ENCODE results near the gene MYLK. TPM values are rescaled to one million over a fixed set of nuclear protein-coding genes. Genes with fewer than 3 reads are reported as not detected.
A peak's percentile ranks its signal among the peaks of the same experiment; 100 is the strongest.

The MYLK gene
- total and polyA plus RNA-seq, 2 of the 4 experiments (the other 2 are of a cell fraction): 299 to 484 TPM

DNA sequence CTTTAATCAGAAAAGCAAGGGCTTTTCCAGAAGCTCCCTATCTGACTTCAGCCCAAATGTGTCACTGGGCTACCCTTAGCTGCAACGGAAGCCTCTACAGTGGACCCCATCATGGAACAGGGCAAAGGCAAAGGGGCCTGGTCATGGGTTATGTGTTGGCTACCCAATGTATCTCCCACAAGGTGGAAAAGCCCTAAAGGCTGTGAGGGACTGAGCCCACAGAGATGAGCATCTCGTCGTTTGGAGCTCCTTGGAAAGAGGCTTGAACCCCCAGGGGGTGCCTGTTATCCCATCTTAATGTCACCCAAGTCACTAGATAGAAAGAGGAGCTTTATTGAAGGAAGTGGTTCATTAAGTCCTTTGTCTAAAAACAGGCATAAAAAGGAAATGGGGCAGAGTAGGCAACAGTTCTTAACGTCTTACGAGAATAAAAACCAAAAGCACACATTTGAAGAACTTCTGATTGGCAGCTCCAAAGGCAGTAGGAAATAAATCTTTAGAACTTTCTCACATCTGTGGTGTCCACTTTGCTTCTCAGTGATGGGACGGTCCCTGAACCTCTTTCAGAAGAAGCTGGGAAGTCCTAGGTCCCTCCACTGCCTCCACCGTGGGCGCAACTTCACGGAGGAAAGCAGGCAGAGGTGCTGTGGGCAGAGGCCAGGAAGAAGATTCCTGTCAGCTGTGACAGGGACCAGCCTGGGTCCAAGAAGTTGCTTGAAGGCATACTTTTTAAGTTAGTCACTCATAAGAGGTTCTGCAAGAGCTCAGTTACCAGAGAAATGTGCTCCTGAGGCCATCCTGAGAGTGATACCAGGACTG, 93.7 kb downstream of the MYLK start:
- peak overlapping the region; percentile 87 for H4K5ac ChIP-seq (ENCODE audit: low read depth, low read length)
- no peaks in the 10 kb centered on the region for H4K20me1 ChIP-seq (ENCODE audit: insufficient read depth, low read length)
- H2BK15ac ChIP-seq (ENCODE audit: low read depth, low read length): peak overlapping the region; percentile 74; the same call in 2 of the 3 replicates
- no TSS peak for BruUV-seq (replicated peaks)
- peak overlapping the region; percentile 93 for H2BK20ac ChIP-seq (ENCODE audit: low read depth, low read length)
- peak overlapping the region; percentile 81 for H3K27ac ChIP-seq (ENCODE audit: insufficient read depth, low read length)
- peak overlapping the region; percentile 83 for H3K23ac ChIP-seq (ENCODE audit: low read depth, low read length)
- H2BK5ac ChIP-seq (ENCODE audit: low read depth, low read length, poor library complexity, severe bottlenecking): peak overlapping the region; percentile 97
- H2BK120ac ChIP-seq (ENCODE audit: low read depth, low read length): peak overlapping the region; percentile 91
- H3K18ac ChIP-seq (ENCODE audit: low read depth, low read length): peak overlapping the region; percentile 59
- H3K36me3 ChIP-seq (ENCODE audit: control insufficient read depth, insufficient read depth, low read length): peaks cover 55% of the 10 kb centered on the region
- dilution Hi-C loops (cut with HindIII; ENCODE audit: low sequenced_read_pairs, unreplicated experiment) (no loop called here), intact Hi-C loops (cut with micrococcal nuclease) (no loop called here), in situ Hi-C loops (cut with MboI; ENCODE audit: low sequenced_read_pairs) (no loop called here)
- H2AK9ac ChIP-seq (replicated peaks; ENCODE audit: low read depth, low read length, poor library complexity): peak overlapping the region; percentile 8
- TF ChIP-seq FOS (IDR thresholded peaks at IDR 0.05; ENCODE audit: low read depth, low read length): no peak
- TF ChIP-seq, protein P1, sequence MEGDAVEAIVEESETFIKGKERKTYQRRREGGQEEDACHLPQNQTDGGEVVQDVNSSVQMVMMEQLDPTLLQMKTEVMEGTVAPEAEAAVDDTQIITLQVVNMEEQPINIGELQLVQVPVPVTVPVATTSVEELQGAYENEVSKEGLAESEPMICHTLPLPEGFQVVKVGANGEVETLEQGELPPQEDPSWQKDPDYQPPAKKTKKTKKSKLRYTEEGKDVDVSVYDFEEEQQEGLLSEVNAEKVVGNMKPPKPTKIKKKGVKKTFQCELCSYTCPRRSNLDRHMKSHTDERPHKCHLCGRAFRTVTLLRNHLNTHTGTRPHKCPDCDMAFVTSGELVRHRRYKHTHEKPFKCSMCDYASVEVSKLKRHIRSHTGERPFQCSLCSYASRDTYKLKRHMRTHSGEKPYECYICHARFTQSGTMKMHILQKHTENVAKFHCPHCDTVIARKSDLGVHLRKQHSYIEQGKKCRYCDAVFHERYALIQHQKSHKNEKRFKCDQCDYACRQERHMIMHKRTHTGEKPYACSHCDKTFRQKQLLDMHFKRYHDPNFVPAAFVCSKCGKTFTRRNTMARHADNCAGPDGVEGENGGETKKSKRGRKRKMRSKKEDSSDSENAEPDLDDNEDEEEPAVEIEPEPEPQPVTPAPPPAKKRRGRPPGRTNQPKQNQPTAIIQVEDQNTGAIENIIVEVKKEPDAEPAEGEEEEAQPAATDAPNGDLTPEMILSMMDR (conservative IDR thresholded peaks at IDR 0.05; ENCODE audit: low read depth, low read length): no peak
- peak overlapping the region; percentile 52; the same call in 1 of the 2 replicates for H3K56ac ChIP-seq (ENCODE audit: extremely low read depth, insufficient read depth, low read length)
- H2AK5ac ChIP-seq (ENCODE audit: low read depth, low read length): peak overlapping the region; percentile 91
- no peak overlapping the region for H2AFZ ChIP-seq (replicated peaks; ENCODE audit: low read length, poor library complexity)
- POLR2A ChIA-PET (ENCODE audit: unreplicated experiment): no interaction called here
- peak overlapping the region; percentile 94 for H4K91ac ChIP-seq (ENCODE audit: insufficient read depth, low read depth, low read length)
- no peak overlapping the region for H3K9ac ChIP-seq (ENCODE audit: low read depth, low read length)
- no peak overlapping the region for H3K4me2 ChIP-seq (ENCODE audit: low read depth, low read length)
- peaks cover 31 to 76% of the 10 kb centered on the region in 2 experiments for H3K79me1 ChIP-seq (ENCODE audit: low read depth in 1 of 2, low read length in 2 of 2)
- DNase-seq (peak; percentile 34), ATAC-seq (ENCODE audit: low read depth) (no peak)
- H3K9me3 ChIP-seq (ENCODE audit: control insufficient read depth, insufficient read depth, low read length): no peaks in the 10 kb centered on the region
- H3K14ac ChIP-seq (replicated peaks; ENCODE audit: low read depth, low read length): peak overlapping the region; percentile 90
- peaks cover 37% of the 10 kb centered on the region for H3K4me1 ChIP-seq (ENCODE audit: control insufficient read depth, insufficient read depth, low read length)
- CTCF ChIA-PET: interaction anchor here (0.9 to 1.0 kb wide), 3 partner anchors 28 to 40 kb away, joined by 3 to 4 read pairs (median 4); no protein-coding TSS in a partner anchor
- H4K8ac ChIP-seq (ENCODE audit: low read depth in 2 of 2, low read length in 2 of 2): peak overlapping the region; percentile 76 to 88
- no peak overlapping the region for H3K4me3 ChIP-seq (ENCODE audit: insufficient read depth, low read depth, low read length)
- peak overlapping the region; percentile 95 for H3K4ac ChIP-seq (ENCODE audit: low read depth, low read length)
- H3K27me3 ChIP-seq (ENCODE audit: control insufficient read depth, insufficient read depth, low read length): no peaks in the 10 kb centered on the region
- 83% methylated on average over 3 of the region's 9 CpGs; no CpG with 5 or more reads in 1 of the 2 experiments for WGBS, 2 experiments (ENCODE audit: extremely low coverage in 2 of 2, insufficient read length in 1 of 2)
- H3K9me1 ChIP-seq (ENCODE audit: insufficient read depth, low read length): peaks cover 47% of the 10 kb centered on the region

Measured in IMR-90 (cell line).